GM04504 (cell line): ENCODE measurements around the gene SPNS1.

ENCODE experiments used
- DNase-seq: peaks from one replicate; pipeline ENCODE4 v3.0.0-alpha.2; 2012; ENCODE audit warnings: low read depth

The SPNS1 gene

GRCh38 chr16:29029168-29029994 is 54.8 kb downstream of the SPNS1 start:
- peak; percentile 73 for DNase-seq

GRCh38 chr16:29030086-29030840 is 55.7 kb downstream of the SPNS1 start:
- no peak for DNase-seq
